GM04504 (cell line): ENCODE results near the gene HIGD1C.
"Not testable (repeated sequence)": the region's sequence is repeated elsewhere in the genome, so short reads cannot be mapped to it uniquely, and the experiment has no call there.

ENCODE experiments used
- DNase-seq: peaks from one replicate; pipeline ENCODE4 v3.0.0-alpha.2; 2012; ENCODE audit warnings: low read depth

Gene HIGD1C

DNA sequence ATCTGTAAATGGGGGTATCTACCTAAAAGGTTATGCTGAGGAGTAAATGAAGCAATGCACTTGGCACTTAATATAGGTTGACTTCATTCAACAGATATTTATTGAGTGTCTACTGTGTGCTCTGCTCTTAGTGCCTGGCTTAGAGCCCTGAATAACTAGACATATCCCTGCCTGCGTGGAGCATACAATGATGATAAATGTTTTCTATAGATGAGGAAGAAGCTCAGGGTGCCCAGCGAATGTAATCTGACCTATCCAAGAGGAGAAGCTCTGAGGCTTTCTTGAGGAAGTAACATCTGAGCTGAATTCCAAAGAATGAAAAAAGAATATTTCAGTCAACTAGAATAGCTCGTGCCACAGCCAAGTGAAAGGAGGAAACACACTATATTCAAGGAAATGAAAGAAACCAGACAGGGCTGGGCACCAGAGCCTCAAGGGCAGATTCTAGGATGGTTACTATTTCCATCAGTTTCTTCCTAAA lies 17.9 kb upstream of the HIGD1C start:
- DNase-seq, result peak; percentile 21

DNA sequence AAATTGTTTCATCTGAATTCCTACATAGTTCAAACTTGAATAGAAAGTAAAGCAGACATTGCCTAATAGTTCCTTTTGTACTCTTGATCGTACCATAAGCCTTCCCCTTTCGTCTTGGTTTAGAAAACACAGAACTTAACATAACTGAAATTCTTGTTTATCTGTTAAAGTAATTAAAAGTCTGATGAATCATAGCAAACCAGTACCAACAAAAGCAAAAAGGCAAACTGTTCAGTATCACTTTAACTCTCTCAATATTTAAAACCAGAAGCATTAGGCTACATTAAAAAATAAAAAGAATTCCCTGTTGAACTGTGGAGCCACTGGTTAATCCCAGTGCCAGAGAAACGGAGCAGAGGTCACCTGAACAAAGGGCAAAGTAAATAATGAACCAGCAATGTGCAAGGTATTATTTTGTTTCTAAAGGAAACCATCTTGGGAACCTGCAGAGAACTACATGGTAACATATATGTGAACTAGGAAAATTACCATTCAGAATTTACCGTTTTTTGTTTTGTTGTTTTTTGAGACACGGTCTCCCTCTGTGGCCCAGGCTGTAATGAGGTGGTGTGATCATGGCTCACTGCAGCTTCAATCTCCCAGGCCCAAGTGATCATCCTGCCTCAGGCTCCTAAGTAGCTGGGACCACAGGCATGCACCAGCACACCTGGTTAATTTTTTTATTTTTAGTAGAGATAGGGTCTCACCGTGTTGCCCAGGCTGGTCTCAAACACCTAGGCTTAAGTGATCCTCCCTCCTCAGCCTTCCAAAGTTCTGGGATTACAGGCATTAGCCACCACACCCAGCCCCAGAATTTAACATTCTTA lies 17.1 kb upstream of the HIGD1C start:
- peak; percentile 12 for DNase-seq

DNA sequence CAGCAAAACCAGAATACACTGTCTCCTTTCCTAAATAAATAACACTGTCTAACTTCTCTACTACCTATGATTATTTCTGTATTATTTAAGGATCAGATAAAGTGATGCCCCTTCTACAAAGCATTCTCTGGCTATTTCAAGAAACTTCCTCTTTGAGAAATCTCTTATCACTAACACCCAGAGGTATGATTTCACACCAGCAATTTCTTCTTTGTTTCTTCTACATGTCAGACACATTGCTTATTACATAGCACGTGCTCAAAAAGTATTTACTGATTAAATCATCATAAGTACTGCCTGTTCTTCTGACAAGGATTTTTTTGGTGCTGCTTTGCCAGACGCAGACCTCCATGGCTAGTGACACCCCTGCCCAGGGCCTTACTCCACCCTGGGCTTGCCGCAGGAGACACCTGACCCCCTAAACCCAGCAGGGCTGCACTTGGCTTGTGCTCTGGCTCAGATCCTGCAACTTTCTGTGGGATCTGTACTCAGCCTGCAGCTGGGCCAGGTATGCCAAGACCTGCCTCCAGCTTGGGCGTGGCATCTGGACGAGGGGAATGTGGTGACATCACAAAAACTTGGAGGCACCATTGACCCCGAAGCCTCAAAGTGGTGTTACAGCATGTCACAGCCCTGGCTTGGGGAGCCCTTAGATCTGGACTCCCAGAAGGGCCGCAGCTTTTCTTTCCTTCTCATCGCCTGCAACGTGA lies 15.4 kb upstream of the HIGD1C start:
- DNase-seq, result no peak

DNA sequence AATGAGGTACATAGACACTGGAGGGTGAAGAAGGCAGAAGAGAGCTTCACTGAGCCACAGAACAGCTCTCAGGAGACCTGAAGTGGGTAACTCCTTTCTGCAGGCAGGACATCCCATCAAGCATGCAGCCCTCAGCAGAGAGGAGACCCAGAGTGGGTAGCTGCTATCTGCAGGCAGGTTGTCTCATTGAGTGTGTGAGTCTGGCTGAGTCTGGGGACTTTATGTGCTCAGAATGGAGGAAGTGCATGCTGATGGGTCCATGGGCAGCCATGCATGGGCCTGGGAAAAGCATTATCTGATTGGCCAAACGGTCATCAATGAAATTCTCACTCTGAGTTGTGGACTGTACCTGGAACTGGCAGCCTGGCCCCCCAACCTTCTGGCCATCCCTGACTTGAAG lies 14.7 kb upstream of the HIGD1C start:
- DNase-seq, result no peak

DNA sequence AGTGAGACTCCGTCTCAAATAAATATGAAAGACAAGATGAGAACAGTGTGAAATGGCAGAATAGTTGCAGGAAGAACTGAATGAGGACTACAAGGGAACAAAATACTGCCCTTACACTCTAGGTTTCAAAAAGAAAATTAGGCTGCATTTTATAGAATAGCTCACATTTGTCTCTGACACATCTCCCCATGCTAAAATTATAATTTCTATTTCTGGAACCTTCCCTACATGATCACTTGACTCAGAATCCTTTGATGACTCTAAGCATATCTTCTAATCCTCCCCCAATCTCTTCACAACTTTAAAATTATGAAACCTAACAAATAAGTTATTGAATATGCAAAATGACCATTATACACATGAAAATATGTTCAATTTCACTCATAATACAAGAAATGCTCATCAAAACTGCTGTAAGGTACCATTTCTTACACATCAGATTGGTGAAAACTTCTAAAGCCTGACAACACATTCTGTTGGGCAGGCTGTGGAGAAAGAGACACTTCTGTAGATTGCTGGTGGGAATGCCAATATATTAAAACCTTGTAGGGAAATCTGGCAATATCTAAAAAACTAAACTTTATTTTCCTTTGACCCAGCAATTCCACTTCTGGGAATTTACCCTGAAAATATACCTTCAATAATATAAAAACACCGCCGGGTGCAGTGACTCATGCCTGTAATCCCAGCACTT lies 4.3 kb upstream of the HIGD1C start:
- DNase-seq, result no peak

DNA sequence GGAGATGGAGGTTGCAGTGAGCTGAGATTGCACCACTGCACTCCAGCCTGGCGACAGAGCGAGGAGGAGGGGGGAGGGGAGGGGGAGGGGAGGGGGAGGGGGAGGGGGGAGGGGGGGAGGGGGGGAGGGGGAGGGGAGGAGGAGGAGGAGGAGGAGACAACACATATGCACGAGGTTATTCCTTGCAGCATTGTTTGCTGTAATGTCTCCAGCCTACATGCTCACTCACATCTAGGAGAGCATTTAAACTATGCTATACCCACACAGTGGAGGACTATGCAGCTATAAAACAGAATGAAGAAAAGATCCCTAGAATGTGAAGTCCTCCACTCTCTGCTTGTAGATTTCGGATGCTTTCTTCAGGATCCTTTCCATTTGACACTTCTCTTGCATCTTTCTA lies 3.5 kb upstream of the HIGD1C start:
- no peak for DNase-seq

DNA sequence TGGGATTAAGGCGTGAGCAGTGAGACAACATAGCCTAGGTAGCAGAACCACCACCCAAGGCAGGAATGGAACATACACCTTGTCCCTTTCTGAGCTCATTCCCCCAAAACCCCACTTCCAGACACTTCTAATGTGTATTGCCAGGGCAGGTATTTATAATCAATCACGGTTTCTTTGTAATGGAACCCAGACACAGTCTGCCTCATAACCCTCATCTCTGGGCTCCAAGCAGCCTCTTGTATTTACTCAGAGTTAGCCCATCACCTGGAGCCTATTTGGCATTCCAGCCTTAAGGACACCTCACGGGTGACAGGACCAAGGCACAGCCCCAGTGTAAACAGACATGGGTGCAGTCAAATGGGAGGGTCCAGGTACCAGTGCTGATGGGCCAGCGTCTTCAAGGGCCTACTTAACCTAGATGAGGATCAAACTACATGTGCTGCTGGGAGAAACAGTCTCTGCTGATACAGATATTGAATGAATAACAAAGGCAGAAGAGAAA lies 2.5 kb upstream of the HIGD1C start:
- no peak for DNase-seq

DNA sequence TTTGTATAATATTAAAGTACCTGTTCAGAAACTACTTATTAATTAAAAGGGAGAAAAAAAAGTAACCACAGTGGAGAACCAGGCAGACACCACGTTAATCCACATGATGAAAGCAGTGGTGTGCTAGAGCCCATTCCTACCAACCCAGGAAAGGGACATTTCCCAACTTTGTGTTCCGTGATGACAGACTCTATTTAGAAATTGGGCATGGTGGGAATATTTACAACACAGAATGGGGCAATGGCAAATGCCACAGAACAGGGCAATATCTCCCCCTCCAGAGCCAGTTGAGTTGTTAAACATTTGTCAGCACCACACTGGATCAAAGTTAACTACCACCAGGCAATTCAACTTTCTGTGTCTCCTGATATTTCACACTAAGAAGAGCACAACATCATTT lies 1.2 kb upstream of the HIGD1C start:
- DNase-seq, result no peak

DNA sequence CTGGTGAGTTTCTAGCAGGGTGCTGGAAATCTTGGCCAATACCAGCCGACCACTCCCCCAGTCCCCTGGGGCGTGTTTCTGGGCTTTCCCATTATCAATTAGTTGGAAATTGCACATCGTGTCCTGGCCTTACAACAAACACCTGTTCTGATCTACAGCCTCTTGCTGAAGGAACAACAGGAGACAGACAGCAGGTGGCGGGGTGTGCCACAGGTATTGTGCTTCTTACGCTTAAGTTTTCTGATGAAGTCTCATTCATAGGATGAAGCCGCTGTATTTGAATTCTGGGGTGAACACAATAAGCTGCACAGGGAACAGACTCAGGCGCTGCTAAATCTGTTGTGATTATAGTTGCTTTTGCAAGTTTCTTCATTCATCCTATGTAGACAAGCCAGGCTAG lies 703 bp downstream of the HIGD1C start:
- DNase-seq, result no peak

DNA sequence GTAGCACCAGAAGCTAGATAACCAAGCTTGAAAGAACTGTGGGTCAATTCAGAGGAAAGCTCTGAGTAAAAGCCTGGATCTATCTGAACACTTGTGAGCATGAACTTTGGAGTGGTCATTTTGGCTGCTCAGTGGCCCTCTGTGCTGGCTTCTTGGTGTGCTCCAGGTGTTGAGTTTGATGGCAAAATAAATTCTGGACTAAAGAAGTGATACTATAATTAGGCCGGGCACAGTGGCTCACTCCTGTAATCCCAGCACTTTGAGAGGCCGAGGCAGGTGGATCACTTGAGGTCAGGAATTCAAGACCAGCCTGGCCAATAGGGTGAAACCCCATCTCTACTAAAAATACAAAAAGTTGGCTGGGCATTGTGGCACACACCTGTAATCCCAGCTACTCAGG lies 2.4 kb downstream of the HIGD1C start:
- not testable (repeated sequence) for DNase-seq

DNA sequence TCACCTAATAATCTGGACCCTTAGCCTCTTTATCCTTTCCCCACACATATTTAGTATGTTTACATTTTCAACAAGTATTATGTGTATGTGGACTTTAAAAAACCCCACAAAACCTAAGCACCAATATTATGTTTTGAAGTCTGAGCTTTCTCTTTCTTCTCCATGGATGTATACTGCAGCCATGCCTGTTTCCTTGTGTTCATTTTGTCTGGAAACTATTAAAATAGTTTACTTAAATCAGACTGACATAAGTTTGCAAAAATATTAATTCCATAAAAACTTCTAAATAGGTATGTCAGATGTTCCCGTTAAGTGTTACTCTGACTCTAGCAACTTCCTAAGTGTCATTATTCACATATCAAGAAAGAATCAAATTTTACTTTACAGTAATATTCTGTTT lies 2.9 kb downstream of the HIGD1C start:
- DNase-seq, result no peak

DNA sequence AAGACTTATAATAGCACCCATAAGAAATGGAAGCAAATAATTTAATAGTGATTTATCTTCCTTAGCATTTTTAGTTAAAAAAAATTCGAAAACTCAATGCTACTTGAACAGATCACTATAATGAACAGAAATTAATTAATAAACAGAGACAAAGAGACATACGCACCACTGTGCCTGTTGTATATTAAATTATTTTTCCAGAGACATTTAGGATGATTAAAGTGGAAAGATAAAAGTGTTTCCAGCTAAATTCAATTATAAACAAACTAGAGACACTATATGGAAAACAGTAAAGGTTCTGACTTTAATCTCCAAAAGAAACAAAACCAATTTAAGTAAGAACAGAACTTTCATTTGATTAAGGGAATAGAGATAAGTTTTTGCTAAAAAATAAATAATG lies 3.4 kb downstream of the HIGD1C start:
- DNase-seq, result no peak

DNA sequence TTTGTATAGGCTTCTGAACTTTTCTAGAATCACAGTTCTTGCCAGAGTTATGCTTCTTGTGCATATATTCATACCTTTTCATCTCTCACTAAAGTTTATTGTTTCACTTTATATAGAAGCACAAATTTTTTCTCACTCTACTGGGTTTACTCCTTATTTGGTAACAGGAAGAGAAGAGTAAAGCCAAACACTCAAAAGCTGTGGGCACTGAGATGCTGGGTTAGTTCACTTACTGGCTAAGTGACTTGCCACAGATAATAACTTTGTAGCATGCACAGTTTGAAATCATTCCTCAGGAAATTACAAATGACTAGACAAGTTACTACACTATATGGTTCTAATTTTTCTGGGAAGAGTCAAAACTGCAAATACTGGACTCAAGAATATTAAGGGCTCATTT lies 7.8 kb downstream of the HIGD1C start:
- DNase-seq, result no peak

DNA sequence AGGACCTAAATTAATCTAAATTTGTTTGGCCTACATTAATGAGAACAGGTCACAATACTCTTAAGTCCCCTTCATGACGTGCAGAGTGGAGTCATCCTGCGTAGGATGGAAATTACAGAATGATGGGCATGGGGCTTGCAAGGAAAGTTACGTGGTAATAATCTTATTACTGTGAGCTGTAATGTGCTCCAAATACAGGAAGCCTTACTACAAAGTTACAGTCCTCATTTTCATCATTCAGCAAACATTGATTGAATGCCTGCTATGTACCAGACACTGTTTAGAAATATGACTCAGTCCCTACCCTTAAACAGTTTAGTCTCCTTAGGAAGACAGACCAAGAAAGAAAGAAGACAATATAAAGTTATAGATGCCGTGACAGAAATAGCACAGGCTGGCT lies 9.4 kb downstream of the HIGD1C start:
- no peak for DNase-seq

DNA sequence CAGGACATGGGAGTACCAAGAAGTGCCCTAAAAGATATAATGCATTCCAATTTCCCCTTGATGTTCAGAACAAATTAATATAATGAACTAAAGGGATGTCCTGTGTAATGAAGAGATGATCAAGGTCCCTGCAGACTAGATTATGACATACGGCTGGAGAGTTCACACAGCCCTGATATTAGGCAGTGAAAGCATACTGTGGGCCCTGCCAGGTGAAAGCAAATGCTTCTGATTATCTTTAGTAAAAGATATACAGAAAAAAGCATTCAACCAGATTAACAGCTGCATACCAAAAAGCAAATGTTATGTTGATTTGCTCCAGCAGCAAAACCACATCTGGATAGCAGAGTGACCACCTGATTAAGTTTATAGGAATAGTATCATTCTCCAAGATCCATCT lies 12.1 kb downstream of the HIGD1C start:
- no peak for DNase-seq

DNA sequence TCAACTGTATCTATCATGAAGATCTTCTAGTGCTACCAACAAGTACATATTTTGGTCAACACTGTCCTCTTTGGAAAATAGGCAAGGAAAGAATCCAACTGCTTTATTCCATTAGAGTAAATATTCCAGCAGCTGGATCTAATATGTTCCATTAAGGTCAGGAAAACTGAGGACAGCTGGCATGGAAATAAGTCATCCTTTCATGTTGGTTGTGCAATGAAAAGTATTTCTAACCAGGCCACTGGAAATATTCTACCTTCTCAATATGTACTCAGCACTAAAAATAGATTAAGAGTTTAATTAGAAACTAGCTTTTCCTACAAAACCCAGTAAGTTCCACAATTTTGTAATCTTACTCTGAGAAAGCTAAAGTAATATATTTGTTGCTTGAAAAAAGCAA lies 19.6 kb downstream of the HIGD1C start:
- no peak for DNase-seq

DNA sequence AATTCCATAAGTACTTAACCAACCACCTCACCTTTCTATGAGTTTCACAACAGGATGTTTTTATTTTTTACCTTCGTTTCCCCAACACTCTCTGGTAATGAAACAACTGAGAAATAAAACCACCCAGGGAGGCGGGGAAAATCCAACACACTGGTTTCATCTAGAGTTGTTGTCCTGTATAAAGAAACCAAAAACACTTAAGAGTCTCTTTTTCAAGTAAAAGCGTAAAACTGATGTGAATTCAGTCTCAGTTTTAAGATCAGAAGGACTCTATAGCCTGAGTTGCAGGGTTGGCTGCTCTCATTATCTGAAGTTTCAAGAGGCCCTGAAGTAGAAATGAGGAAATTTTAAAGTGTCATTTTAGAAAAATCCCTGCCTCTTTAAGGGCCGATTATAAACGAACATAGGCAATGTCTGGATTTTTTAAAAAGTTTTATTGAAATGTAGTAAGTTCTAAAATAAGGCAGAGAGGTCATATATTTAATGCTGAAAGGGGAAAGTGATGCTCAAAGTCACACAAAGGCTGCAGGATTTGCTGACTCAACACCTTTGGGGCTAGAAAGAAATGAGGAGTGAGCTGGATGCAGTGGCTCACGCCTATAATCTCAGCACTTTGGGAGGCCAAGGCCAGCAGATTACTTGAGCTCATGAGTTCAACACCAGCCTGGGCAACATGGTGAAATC lies 27.2 kb downstream of the HIGD1C start:
- no peak for DNase-seq

DNA sequence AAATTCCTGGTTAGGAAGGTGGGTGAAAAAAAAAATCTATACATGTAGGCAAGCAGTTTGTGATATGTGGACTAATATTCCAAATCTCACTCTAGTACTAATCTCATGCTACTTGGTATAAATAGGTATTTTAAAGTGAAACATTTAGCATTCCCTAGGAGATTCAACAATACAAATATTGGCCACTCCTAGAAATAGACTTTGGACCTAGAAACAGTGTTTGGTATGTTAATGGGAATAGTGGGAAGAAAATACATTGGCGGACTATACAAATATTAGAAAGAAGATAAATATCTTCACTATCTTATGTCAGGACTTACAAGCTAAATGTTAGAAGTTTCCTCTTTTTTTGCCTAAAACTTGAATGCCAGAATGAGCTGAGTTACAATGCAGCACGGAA lies 28.2 kb downstream of the HIGD1C start:
- no peak for DNase-seq

DNA sequence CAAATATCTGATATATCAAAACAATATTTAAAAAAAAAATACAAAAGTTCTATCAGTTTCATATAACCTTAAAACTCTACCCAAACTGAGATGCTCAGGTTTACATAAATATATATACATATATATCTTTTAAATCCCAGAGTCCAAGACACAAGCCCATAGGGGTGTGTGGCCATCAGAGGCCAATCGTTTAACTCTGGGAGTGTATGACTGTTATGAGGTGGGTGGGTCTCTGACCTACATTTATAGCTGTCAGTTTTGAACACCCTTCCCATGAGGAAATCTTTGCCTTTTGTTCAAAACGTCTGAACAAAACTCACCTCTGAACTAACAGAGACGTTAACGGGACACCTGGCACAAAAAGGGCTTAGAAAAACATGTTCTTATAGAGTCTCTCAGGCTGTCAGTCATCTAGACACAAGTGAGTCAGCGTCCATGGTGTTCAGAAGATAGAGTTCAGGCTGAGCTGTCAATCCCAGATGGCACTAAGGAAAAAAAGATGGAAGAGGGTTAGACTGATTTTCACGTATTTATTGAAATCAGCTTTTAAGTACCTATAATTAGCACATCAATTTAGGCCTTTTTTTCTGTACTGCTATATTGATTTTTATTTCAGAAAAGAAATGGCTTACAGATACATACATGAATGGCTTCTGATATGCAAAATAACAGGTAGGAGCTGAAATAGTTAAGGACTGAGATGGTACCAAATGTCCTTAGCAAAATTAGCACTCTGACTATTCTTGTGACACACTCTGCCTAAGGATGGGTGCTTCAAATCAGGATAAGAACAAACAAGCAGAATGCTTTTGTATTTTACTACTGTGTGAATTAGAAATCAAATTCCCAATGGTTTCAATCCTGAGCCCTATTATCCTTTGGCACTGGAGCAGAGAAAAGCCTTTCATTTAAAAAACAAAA lies 29.2 kb downstream of the HIGD1C start:
- DNase-seq, result no peak

DNA sequence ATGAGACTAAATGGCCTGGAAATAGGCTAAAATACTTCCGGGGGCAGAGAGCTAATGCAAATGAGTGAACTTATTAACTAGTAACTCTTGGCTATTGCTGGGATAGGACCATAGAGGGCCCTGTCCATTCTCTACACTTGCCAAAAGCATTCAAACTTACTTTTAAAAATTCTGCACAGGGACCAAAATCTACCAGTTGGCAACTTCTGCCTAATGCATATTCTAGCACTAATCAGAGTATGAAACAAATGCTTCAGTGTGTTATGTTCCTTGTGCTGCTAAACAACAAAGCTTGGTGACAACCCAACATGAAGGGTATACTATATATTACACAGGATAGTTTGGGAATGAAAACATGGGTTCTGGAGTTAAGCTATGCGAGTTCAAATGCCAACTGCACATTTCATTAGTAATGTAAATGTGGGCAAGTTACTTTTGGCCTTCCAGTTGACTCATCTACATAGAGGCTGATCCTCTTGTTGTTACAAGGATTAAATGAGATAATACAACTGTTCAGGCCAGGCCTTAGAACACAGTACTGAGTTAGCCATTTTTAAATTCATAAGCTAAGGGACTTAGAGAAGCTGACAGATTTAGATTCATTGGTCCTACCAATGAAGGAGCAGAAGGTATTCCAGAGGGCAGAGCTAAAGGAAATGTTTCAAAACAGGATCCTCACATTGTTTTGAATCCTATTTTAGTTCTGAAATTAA lies 32.4 kb downstream of the HIGD1C start:
- DNase-seq, result no peak
